GOT3 (cell line): Measurements from ENCODE around the gene DEDD.

Source experiments
- DNase-seq: peaks from one replicate; lab custom pipeline; 2025; ENCODE audit warnings: mixed read lengths; lab: John Stamatoyannopoulos, UW

The DEDD gene

GRCh38 chr1:161091796-161092507 is 40.5 kb downstream of the DEDD start:
- no peak for DNase-seq

GRCh38 chr1:161091093-161091492 is 41.4 kb downstream of the DEDD start:
- DNase-seq, result no peak

- DNase-seq, result no peak
Measured at GRCh38 chr1:161090617-161091016, 41.9 kb downstream of the DEDD start.

GRCh38 chr1:161089938-161090337 is 42.5 kb downstream of the DEDD start:
- no peak for DNase-seq

GRCh38 chr1:161089251-161089924 is 43.1 kb downstream of the DEDD start, which contains the start of gene NECTIN4:
TSS of gene NECTIN4 (minus strand) at chr1:161089558. CDS start at chr1:161089296, 262 bp downstream.
- DNase-seq, result no peak

GRCh38 chr1:161088587-161089110 is 43.8 kb downstream of the DEDD start:
- no peak for DNase-seq

GRCh38 chr1:161086457-161086856 is 46.0 kb downstream of the DEDD start:
- DNase-seq, result no peak

GRCh38 chr1:161085165-161085564 is 47.3 kb downstream of the DEDD start:
- no peak for DNase-seq

GRCh38 chr1:161084597-161084988 is 47.9 kb downstream of the DEDD start:
- no peak for DNase-seq

GRCh38 chr1:161083748-161084596 is 48.5 kb downstream of the DEDD start:
- DNase-seq, result no peak

- peak; percentile 57 for DNase-seq
Measured at GRCh38 chr1:161082996-161083747, 49.3 kb downstream of the DEDD start.

- DNase-seq, result no peak
Measured at GRCh38 chr1:161082483-161082882, 50.0 kb downstream of the DEDD start.

GRCh38 chr1:161081519-161081918 is 50.9 kb downstream of the DEDD start:
- DNase-seq, result no peak

GRCh38 chr1:161080441-161081405 is 51.7 kb downstream of the DEDD start:
- no peak for DNase-seq

- no peak for DNase-seq
Measured at GRCh38 chr1:161079436-161080110, 52.9 kb downstream of the DEDD start.

- no peak for DNase-seq
Measured at GRCh38 chr1:161077426-161077825, 55.0 kb downstream of the DEDD start.

- DNase-seq, result no peak
Measured at GRCh38 chr1:161076410-161076809, 56.1 kb downstream of the DEDD start.

GRCh38 chr1:161074676-161075368 is 57.6 kb downstream of the DEDD start:
- DNase-seq, result no peak

GRCh38 chr1:161073474-161074121 is 58.9 kb downstream of the DEDD start:
- no peak for DNase-seq
